Measurements from ENCODE around the gene TMEM255B.

The TMEM255B gene

DNA sequence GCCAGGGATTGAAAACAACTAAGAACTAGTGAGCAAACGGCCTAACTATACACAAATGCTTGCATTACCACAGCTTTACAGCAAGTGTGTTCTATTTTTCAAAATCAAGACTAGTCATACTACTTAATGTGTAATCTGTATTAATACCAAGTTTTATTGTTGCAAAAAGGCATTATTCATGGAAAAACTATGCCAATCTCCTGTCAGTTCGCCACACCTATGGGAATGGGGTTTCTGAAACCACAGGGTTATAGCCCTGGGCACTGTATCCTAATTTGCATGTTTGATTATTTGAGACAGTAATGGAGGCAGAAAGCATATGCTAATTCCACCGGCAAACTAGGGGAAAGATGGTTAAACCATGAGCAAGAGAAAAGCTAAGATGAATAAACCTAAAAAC lies 90.5 kb downstream of the TMEM255B start:
- DNase-seq (ENCODE audit: low read depth in 2 of 2), result no peak

GRCh38 chr13:113849981-113850721 lies 91.1 kb downstream of the TMEM255B start:
- no peak for DNase-seq (ENCODE audit: low read depth in 2 of 2)

DNA sequence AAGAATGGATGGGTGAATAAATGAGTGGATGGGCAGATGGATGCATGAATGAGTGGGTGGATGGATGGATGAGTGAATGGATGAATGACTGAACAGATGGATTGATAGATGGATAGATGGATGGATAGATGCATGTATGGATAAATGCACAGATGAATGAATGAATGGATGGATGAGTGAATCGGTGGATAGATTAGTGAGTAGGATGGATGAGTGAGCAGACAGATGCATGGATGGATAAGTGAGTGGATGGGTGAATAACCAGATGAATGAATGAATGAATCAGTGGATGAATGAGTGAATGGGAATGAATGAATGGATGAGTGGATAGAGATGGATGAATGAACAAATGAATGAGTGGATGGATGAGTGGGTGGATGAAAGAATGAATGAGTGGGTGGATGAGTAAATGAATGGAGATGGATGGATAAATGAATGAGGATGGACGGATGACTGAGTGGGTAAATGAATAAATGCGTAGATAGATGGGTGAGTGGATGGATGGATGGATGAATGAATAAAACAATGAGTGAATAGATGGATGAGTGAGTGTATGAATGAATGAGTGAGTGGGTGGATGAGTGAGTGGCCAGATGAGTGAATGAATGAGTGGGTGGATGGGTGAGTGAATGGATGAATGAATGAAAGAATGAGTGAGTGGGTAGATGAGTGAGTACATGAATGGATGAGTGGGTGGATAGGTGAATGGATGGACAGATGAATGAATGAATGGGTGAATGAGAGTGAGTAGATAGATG lies 91.9 kb downstream of the TMEM255B start:
- no peak for DNase-seq (ENCODE audit: low read depth in 2 of 2)

DNA sequence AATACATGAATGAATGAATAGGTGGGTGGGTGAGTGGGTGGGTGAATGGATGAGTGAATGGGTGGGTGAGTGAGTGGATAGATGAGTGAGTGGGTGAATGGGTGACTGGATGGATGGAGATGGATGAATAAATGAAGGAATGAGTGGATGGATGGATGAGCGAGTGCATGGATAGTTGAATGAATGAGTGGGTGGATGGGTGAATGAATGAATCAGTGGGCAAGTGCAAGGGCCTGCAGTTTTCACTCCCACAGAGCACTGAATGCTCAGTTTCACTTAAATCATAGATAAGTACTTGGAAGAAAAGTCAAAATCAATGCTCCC lies 92.4 kb downstream of the TMEM255B start:
- DNase-seq (ENCODE audit: low read depth in 2 of 2), result no peak

DNA sequence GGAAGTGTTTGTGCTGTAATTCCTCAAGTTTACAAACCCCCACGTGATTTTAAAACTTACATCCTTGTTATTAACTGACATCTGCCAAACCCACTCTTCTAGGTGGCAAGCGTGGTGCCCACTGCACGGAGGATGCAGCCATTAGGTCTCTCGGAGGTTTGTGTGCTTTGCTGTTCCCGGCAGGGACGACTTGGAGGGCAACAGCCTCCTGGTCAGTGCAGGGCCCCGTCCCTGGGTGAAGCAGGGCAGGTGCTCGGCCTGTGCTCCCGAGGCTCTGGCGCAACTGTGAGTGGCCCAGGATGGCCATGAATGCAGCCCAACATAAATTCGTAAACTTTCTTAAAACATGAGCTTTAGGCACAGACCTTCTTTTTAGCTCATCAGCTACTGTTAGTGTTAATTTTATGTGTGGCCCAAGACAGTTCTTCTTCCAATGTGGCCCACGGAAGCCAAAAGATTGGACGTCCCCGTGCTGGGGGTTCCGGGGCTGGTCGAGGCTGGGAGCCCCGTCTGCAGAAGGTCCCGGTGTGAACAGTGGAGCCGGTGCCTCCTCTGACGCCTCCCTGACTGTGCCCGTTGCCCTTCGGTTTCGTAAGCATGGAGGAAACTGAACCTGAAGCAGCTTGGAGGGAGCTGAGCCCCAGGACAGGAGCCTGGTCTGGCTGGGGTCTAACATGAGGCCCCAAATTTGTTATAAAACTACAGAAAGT lies 93.0 kb downstream of the TMEM255B start:
- no peak for DNase-seq (ENCODE audit: low read depth in 2 of 2)

DNA sequence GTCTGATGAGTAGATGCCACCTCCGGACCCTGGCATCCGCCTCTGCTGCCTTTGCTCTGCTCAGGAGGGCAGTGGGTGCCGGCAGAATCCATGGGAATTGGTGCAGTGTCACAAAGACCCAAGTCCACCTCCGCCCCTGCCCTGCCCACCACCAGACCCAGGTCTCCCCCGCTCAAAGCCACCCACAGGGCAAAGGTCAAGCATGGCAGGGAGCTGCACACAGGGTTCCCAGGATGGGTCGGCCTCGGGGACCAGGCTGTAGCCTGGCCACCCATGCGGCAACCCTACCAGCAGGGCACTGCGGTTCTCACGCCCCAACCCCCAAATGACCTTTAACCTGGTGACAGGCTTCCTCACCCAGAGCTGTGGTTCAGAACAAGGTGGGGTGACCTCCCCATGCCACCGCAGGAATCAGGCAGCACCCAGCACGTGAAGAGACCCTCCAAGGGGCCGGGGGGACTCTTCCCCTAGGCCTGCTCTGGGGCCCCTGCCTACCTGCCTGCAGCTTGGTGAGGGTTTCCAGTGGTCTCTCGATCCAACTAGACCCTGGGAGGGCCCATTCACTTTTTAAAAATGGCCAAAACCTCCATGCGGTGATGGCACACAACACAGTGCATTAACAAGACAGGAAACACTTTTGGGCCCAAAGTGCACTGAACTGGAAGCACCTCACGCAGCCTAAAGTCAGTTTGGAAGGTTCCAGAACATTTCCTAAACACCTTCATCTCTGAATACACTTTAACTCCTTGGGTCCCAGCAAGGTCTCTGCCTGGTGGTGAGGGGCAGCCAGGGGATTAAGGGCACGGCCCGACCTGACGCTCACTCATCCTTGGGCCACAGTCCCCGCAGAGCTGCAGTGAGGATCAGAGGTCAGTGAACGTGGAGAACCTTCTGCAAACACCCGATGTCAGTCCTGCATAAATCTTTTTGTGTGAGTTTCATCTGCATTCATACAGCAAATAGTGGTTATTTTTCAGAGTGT lies 93.8 kb downstream of the TMEM255B start:
- no peak for DNase-seq (ENCODE audit: low read depth in 2 of 2)

DNA sequence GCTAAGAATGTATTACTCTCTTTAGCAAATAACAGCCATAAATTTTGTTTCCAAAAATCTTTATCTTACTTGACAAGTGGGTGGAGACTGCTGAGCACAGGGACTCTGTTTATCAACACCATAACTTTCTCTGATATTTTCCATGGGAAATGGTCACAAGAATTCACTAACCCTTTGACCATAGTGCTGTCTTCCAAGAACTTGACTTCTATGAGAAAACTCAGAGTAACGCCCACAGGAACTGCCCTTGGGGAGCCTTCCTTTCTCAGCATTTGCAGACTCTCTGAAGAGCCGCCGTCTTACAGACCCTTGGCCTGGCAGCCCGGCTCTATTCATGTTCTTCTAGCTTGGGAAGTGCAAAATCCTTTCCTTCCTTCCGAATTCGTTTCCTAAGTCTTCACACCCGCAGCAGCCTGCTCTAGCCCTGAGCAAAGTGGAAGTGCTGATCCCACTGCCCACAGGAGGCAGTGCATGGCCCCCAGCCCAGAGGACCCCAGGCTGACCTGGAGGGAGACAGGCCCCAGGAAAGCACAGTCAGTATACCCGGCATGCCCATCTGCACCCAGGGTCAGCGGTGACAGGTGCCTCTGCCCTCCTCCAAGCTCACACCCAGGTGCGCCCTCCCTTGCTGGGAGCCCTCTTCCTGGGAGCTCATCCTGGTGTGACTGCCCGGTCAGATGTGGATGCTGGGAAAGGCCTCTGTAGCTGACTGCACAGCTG lies 94.7 kb downstream of the TMEM255B start:
- no peak for DNase-seq (ENCODE audit: low read depth in 2 of 2)

DNA sequence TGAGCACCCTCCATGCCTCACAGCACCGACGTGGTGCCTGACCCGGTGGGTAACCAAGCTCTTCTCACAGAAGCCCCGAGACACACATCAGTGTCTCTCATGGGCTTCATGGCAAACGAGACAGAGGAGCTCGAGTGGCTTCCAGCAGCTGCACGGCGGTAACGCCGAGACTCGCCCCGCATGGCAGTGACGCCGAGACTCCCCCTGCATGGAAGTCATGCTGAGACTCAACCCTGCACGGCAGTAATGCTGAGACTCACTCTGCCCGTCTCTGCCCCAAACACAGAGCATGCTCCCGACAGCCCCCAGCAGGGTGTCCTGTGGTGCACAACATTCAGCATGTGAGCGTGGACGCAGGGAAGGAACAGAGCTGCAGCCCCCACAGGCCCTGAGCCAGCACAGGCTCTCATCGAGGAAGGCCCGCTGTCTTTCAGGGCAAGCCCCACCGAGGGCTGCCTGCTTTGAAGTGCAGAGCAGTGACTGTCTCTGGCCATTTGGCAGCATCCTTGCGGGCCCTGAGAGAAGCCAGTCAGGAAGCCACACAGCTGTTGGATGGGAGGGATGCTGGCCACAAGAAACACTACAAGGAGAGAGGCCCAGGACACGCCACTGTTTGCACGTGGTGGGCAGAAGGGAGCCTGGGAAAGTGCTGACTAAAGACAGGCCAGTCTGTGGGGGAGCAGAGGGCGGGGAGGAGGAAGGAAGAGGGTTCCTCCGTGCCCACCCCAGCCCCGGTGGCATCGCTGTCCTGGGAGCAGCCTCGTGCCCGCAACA lies 95.4 kb downstream of the TMEM255B start:
- no peak for DNase-seq (ENCODE audit: low read depth in 2 of 2)

- no peak for DNase-seq (ENCODE audit: low read depth in 2 of 2)
Observed at GRCh38 chr13:113855012-113855921, 96.2 kb downstream of the TMEM255B start.

DNA sequence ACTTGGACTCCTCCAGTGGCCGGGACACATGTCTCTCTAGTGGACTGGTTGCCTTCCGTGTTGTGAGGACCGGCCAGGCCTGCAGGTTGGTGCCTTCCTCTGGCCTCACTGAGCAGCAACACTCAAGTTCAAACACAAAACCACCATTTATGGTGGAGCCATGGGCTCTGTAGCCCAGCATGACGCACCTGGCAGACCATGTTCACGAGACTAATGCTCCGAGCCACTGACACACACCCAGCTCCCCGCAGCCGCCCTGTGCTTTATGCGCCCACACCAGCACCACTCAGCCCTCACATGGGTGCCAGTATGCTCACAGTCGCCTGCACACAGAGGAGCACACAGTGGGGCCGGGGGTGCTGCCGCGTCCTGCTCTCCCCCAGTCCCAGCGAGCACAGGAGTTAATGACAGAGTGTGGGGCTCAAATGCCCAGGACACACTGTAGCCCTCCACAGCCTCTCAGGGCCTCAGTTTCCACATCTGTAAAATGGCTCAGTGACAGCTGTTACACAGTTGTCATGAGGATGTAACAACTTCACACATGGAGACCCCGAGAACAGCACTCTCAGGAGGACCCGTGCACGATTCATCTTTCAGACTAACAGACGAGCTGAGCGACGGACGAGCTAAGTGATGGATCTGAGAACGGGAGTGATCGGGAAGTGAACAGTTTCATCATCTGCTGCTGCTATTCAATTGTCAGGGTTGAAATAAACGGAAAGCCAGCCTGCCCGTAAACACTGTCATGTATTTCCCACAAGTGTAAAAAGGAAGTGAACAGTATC lies 97.1 kb downstream of the TMEM255B start:
- DNase-seq (ENCODE audit: low read depth in 2 of 2), result no peak

GRCh38 chr13:113856716-113857065 lies 97.7 kb downstream of the TMEM255B start:
- DNase-seq (ENCODE audit: low read depth in 2 of 2), result no peak

- no peak for DNase-seq (ENCODE audit: low read depth in 2 of 2)
Observed at GRCh38 chr13:113857531-113858195, 98.6 kb downstream of the TMEM255B start.

GRCh38 chr13:113859311-113860050 lies 100.5 kb downstream of the TMEM255B start:
- no peak for DNase-seq (ENCODE audit: low read depth in 2 of 2)

- no peak for DNase-seq (ENCODE audit: low read depth in 2 of 2)
Observed at GRCh38 chr13:113860051-113860664, 101.1 kb downstream of the TMEM255B start.

DNA sequence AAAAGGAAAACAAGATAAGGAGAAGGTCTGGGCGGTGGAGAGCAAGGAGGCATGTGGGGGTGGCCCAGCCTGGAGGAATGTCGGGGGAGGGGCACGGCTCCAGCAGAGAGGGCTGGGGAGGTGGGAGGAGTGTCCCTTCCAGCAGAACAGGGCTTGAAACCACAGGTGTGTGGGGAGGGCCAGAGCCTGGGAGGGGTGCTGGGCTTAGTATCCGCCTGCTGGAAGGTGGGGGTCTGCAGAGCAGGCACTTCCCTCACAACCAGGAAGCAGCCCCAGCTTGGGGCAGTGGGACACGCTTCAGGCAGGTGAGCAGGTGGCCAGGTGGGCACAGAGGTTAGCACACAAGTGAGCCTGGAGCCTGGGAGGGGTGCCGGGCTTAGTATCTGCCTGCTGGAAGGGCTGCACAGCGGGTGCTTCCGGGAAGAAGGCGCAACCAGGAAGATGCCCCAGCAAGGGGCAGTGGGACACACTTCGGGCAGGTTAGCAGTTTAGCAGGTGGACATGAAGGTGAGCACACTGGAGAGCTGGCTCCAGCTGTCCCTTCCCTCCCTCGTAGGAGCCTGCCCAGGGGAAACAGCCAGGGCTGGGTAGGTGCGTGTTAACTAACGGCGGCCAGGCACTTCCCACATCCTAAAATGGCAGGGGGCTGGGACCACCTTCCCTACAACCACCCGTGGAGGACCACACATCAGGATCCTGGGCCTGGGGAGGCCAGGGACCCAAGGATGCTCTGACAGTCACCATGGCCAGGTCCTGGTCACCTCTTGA lies 101.8 kb downstream of the TMEM255B start:
- DNase-seq (ENCODE audit: low read depth in 2 of 2), result no peak

Data from stimulated activated CD8-positive, alpha-beta memory T cell treated with anti-CD3 and anti-CD28 coated beads, Interleukin-2, amount 100 ng/mL, for 1 hour (primary cell).